AG04450 (cell line): ENCODE measurements around the gene EMILIN1. TPM values are rescaled to one million over a fixed set of nuclear protein-coding genes. Genes with fewer than 3 reads are reported as not detected.

Source experiments
- CTCF ChIA-PET: fragments of 300-600, 350-600 bp; formaldehyde crosslinking; extraction: SDS; loops from one replicate; lab custom pipeline; 2022; ENCODE audit warnings: antibody characterized with exemption, inconsistent platforms; lab: Charles Lee
- POLR2A ChIA-PET: fragments of 350-600 bp; formaldehyde crosslinking; extraction: SDS; loops from one replicate; lab custom pipeline; 2021; ENCODE audit warnings: antibody characterized with exemption, inconsistent platforms; lab: Yijun Ruan, JAX
- DNase-seq: peaks from one replicate; pipeline ENCODE4 v3.0.0-alpha.2; 2011; ENCODE audit warnings: low read depth, low spot score
- H3K27ac ChIP-seq: one replicate; pipeline ENCODE4 v1.5.1; 2012; ENCODE audit warnings: low read depth, low read length, control low read depth
- H3K27me3 ChIP-seq: one replicate; pipeline ENCODE4 v1.6.0; 2012; ENCODE audit warnings: low read length; ENCODE audit not compliant: control insufficient read depth, insufficient read depth
- H3K4me3 ChIP-seq: 2 replicates; pipeline ENCODE4 v1.5.1; 2011; ENCODE audit warnings: mild to moderate bottlenecking, low read depth, low read length, control low read depth
- H3K9me3 ChIP-seq: 2 replicates; pipeline ENCODE4 v1.5.1; 2012; ENCODE audit warnings: low read length; ENCODE audit not compliant: control insufficient read depth, insufficient read depth
- polyA plus RNA-seq: library from polyadenylated mRNA; depleted of rRNA; stranded (reverse); fragments of >200 nt; gene quantifications from 2 replicates; pipeline ENCODE4 v1.2.3, GENCODE V29; 2011; rRNA removed
- TF ChIP-seq, protein P1 (sequence below): IDR thresholded peaks from 2 replicates; pipeline ENCODE4 v1.5.1; 2011; ENCODE audit warnings: low read depth, low read length, control low read depth, inconsistent platforms

EMILIN1 gene
- polyA plus RNA-seq, 1 experiment: 68.3 TPM

DNA sequence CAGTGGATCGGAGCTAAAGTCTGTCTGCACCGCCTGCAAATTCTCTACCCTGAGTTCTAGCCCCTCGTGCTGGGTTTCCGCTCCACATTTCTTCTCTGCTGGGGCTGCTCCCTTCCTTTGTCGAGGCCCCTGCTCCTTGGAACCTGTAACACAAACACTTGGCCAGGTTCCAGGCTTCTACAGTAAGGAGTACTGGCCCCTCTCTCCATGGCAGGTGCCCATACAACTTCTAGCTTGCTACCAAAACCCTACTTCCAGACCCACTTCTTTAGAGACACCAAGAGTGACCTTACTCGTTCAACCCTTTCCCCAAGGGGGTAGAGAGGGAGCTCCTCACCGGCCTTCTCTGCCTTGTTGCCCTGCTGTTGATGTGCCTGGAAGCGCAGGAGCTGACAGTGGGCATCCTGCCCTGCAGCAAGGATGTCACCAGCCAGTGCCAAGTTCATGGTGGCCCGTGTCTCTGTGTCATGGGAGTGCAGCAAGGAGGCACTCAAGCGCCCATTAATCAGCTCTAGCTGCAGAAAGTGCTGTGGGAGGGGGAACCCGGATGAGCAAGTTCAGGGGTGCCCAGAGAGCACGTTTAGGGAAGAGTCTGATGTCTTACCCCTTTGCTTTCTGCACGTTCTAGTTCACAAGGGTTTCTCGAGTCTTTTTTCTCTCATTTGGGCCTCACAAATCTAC, 54.9 kb downstream of the EMILIN1 start:
- Histone ChIP-seq H3K4me3 (peak overlapping the region; percentile 94), H3K9me3 (peaks cover 3% of the 10 kb centered on the region; the same call in 1 of the 2 replicates), H3K27ac (no peak overlapping the region), H3K27me3 (peaks cover 3% of the 10 kb centered on the region)
- ChIA-PET CTCF (interaction anchor here (0.7 to 3.3 kb wide), 13 partner anchors 10 to 169 kb away, joined by 3 to 49 read pairs (median 4); partner anchors contain the start of gene ABHD1), POLR2A (interaction anchor here (1.0 to 1.3 kb wide), 5 partner anchors 9 to 296 kb away, joined by 3 to 6 read pairs (median 4); partner anchors contain the start of genes ABHD1, ATRAID and SLC5A6)
- DNase-seq: no peak
- TF ChIP-seq, protein P1, sequence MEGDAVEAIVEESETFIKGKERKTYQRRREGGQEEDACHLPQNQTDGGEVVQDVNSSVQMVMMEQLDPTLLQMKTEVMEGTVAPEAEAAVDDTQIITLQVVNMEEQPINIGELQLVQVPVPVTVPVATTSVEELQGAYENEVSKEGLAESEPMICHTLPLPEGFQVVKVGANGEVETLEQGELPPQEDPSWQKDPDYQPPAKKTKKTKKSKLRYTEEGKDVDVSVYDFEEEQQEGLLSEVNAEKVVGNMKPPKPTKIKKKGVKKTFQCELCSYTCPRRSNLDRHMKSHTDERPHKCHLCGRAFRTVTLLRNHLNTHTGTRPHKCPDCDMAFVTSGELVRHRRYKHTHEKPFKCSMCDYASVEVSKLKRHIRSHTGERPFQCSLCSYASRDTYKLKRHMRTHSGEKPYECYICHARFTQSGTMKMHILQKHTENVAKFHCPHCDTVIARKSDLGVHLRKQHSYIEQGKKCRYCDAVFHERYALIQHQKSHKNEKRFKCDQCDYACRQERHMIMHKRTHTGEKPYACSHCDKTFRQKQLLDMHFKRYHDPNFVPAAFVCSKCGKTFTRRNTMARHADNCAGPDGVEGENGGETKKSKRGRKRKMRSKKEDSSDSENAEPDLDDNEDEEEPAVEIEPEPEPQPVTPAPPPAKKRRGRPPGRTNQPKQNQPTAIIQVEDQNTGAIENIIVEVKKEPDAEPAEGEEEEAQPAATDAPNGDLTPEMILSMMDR: no peak

DNA sequence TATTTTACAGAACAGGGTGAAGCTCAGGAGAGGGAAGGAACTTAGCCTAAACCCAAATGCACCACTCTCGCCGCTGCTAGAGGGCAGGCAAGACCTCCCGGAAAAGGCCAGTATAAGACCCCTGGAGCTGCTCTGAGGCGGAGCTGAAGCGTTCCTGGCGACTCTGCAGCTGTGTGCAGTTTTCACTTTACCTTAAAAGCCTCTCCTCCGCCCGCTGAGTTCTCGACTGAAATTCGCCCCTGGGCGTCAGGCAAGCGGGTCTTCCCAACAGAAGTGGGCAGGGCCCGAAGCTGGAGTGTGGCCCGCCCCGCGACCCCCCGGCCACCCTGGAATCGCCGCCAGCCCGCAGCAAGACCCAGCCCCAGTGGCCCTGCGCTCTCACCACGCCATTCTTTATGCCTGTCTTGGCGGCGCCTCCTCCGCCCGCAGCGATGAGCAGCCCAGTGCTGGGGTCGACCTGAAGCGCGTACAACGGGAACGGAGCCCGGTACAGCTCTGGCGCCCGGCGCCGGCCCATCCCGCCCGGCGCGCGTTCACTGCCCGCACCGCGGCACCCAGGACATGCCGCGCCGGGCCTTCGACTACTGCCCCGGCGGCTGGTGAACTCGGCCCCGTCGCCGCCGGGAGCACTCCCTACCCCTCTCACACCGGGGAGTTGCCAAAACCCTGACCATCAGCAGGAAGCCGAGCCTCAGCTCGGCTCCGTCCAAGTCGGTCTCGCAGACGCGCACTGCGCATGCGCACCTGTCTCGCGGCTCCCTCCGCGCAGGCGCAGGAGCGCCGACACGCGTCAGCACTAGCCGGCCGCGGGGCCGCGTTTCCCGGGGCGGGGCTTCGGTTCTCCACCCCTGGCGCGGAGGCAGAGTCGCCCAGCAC, 55.7 kb downstream of the EMILIN1 start, which contains the start of gene PREB:
TSS of gene PREB (minus strand) at position 732 of the 876 bp plus-strand sequence. CDS start at position 517, 215 bp downstream.
- no peak within 1 kb of the TSS for H3K27ac ChIP-seq
- H3K4me3 ChIP-seq: peak within 1 kb of the TSS; percentile 94
- TF ChIP-seq, protein P1: peak; percentile 64
- ChIA-PET POLR2A (interaction anchor here (1.0 to 1.3 kb wide), 7 partner anchors 10 to 295 kb away, joined by 3 to 6 read pairs (median 4); partner anchors contain the start of genes ABHD1, ATRAID and SLC5A6), CTCF (interaction anchor here (0.7 to 3.3 kb wide), 14 partner anchors 10 to 169 kb away, joined by 3 to 49 read pairs (median 4); partner anchors contain the start of gene ABHD1)
- peak; percentile 87 for DNase-seq
- peaks cover 3% of the 10 kb centered on the region; the same call in 1 of the 2 replicates for H3K9me3 ChIP-seq
- peaks cover 11% of the 10 kb centered on the region for H3K27me3 ChIP-seq

DNA sequence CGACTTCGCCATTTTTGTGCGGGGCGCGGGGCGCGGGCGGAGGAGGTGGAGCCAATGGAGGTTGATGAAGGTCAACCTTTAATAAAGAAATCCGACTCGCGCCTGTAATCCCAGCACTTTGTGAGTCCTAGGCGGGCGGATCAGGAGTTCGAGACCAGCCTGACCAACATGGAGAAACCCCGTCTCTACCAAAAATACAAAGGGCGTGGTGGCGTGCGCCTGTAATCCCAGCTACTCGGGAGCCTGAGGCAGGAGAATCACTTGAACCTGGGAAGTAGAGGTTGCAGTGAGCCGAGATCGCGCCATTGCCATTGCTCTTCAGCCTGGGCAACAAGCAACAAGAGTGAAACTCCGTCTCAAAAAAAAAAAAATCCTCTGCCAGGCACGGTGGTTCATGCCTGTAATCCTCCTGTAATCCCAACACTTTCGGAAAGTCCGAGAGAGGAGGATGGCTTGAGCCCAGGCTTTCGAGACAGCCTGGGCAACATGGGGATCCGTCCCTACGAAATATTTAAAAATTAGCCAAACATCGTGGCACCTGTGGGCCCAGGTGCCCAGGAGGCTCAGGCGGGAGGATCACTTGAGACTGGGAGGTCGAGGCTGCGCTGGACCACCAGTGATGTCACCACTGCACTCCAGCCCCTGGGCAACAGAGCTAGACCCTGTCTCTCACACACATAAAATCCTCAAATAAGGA, 56.5 kb downstream of the EMILIN1 start:
- H3K27ac ChIP-seq: no peak overlapping the region
- H3K4me3 ChIP-seq: no peak overlapping the region
- no peak for DNase-seq
- peaks cover 3% of the 10 kb centered on the region; the same call in 1 of the 2 replicates for H3K9me3 ChIP-seq
- peaks cover 13% of the 10 kb centered on the region for H3K27me3 ChIP-seq
- TF ChIP-seq, protein P1: no peak
- ChIA-PET CTCF (interaction anchor here (1.1 to 3.3 kb wide), 5 partner anchors 11 to 158 kb away, joined by 3 to 49 read pairs (median 9); partner anchors contain the start of gene ABHD1), POLR2A (interaction anchor here (1.2 to 1.3 kb wide), 4 partner anchors 77 to 188 kb away, joined by 3 to 4 read pairs (median 4); partner anchors contain the start of genes ATRAID and SLC5A6)

DNA sequence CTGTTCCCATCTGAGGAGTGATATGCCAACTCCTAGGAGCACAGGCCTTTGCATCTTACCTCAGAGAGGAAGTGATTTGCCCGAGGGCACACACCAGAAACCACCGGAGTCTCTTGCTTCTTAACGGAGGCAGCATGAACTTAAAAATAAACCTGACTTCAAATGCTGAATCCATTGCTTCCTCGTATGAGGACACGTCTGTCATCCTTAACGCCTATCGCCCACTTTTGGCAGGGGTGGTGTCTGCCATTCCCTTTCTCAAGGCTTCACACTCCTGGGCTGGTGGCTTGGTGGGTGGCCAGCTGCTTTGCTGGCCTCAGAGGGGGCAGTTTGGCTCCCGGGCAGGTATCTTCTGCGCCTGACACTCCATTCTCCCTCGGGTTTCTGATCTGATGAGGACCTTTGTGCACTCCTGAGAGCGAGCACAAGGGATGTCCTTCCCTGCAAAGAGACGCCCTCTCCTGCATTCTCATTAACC, 57.1 kb downstream of the EMILIN1 start:
- ChIA-PET CTCF (no interaction called here), POLR2A (no interaction called here)
- TF ChIP-seq, protein P1: no peak
- DNase-seq: no peak
- peaks cover 3% of the 10 kb centered on the region; the same call in 1 of the 2 replicates for H3K9me3 ChIP-seq
- H3K27me3 ChIP-seq: peaks cover 15% of the 10 kb centered on the region
- H3K27ac ChIP-seq: no peak overlapping the region
- no peak overlapping the region for H3K4me3 ChIP-seq

Other genes starting within 250 kb of the EMILIN1 start
- not detected in 2 replicates for gene DPYSL5, start 230.5 kb upstream of the EMILIN1 start, polyA plus RNA-seq
- gene MAPRE3, start 108.0 kb upstream of the EMILIN1 start, polyA plus RNA-seq: 16.4 and 16.8 TPM in 2 replicates
- 121 and 145 TPM in 2 replicates for gene TMEM214, start 45.6 kb upstream of the EMILIN1 start, polyA plus RNA-seq
- gene AGBL5, start 26.9 kb upstream of the EMILIN1 start, polyA plus RNA-seq: 40.9 and 41.6 TPM in 2 replicates
- 679 and 783 TPM in 2 replicates for gene OST4, start 7.0 kb upstream of the EMILIN1 start, polyA plus RNA-seq
- 0.37 and 0.79 TPM in 2 replicates for gene KHK, start 8.2 kb downstream of the EMILIN1 start, polyA plus RNA-seq
- gene CGREF1, start 40.5 kb downstream of the EMILIN1 start, polyA plus RNA-seq: 0.71 and 0.74 TPM in 2 replicates
- 0.10 TPM in 1 of 2 replicates, not detected in the other for gene ABHD1, start 45.2 kb downstream of the EMILIN1 start, polyA plus RNA-seq
- gene PREB, start 56.0 kb downstream of the EMILIN1 start, polyA plus RNA-seq: 44.9 and 57.3 TPM in 2 replicates
- not detected in 2 replicates for gene PRR30, start 60.8 kb downstream of the EMILIN1 start, polyA plus RNA-seq
- not detected in 2 replicates for gene TCF23, start 70.4 kb downstream of the EMILIN1 start, polyA plus RNA-seq
- gene ATRAID, start 133.4 kb downstream of the EMILIN1 start, polyA plus RNA-seq: 219 and 233 TPM in 2 replicates
- gene SLC5A6, start 133.7 kb downstream of the EMILIN1 start, polyA plus RNA-seq: 22.0 and 23.2 TPM in 2 replicates
- gene CAD, start 138.8 kb downstream of the EMILIN1 start, polyA plus RNA-seq: 17.8 and 23.4 TPM in 2 replicates
- gene SLC30A3, start 184.4 kb downstream of the EMILIN1 start, polyA plus RNA-seq: 0.04 and 0.07 TPM in 2 replicates
- gene DNAJC5G, start 196.8 kb downstream of the EMILIN1 start, polyA plus RNA-seq: not detected in 2 replicates
- 0.05 TPM in 1 of 2 replicates, not detected in the other for gene TRIM54, start 203.8 kb downstream of the EMILIN1 start, polyA plus RNA-seq
- gene UCN, start 229.8 kb downstream of the EMILIN1 start, polyA plus RNA-seq: 0.40 TPM in 1 of 2 replicates, not detected in the other
- gene MPV17, start 244.5 kb downstream of the EMILIN1 start, polyA plus RNA-seq: 183 and 191 TPM in 2 replicates